Measurements from ENCODE around the gene PLCB1. TPM values are rescaled to one million over a fixed set of nuclear protein-coding genes. Genes with fewer than 3 reads are reported as not detected.
A peak's percentile ranks its signal among the peaks of the same experiment; 100 is the strongest.

Gene PLCB1
- total and polyA plus RNA-seq, 2 experiments from 2014 or later, result 8.0 to 17.6 TPM

- TF ChIP-seq CTCF (IDR thresholded peaks at IDR 0.05; ENCODE audit: low read depth, low read length), result no peak
- DNase-seq (ENCODE audit: low read depth in 1 of 2, low spot score in 1 of 2), result no peak
- H3K36me3 ChIP-seq, result no peaks in the 10 kb centered on the region
These were observed 188.9 kb downstream of the PLCB1 start for GRCh38 chr20:8321001-8321400.

DNA sequence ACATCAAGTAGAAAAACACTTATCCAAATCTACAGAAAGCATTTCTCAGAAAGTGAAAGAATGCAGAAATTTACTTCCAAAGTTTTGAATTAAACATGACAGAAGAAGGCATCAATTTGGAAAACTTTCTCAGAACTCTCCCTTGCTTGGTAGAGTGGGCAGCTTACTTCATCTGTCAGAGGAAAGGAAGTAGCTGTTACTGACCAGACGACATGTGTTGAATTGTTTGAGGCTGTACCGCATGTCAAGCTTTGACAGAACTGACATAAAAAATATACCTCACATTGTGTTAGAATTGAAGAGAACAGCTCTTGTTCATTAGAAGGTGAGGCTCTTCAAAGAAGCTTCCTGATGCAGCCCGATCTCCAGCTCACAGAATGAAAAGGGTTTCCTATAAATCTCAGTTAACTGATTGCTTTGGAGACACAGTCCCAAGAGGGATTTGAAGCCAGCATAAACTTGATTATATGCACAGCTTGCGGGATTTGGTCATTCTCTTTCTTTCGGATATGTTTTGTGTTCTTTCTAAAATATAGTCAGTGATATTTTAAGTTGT lies 190.7 kb downstream of the PLCB1 start:
- DNase-seq (ENCODE audit: low read depth in 1 of 2, low spot score in 1 of 2), result peak in 1 of 2 donors; percentile 9
- Histone ChIP-seq H3K27ac (no peak overlapping the region), H3K9me3 (ENCODE audit: low read depth) (no peaks in the 10 kb centered on the region), H3K36me3 (no peaks in the 10 kb centered on the region), H3K4me1 (ENCODE audit: low read depth) (peaks cover 12% of the 10 kb centered on the region), H3K4me3 (no peak overlapping the region), H3K27me3 (no peaks in the 10 kb centered on the region)
- no peak for TF ChIP-seq CTCF (IDR thresholded peaks at IDR 0.05; ENCODE audit: low read depth, low read length)

More at GRCh38 chr20:8321001-8321400, 188.9 kb downstream of the PLCB1 start:
- H3K27me3 ChIP-seq, result no peaks in the 10 kb centered on the region
- no peak overlapping the region for H3K27ac ChIP-seq
- no peaks in the 10 kb centered on the region for H3K9me3 ChIP-seq (ENCODE audit: low read depth)
- peaks cover 12% of the 10 kb centered on the region for H3K4me1 ChIP-seq (ENCODE audit: low read depth)
- H3K4me3 ChIP-seq, result no peak overlapping the region

DNA sequence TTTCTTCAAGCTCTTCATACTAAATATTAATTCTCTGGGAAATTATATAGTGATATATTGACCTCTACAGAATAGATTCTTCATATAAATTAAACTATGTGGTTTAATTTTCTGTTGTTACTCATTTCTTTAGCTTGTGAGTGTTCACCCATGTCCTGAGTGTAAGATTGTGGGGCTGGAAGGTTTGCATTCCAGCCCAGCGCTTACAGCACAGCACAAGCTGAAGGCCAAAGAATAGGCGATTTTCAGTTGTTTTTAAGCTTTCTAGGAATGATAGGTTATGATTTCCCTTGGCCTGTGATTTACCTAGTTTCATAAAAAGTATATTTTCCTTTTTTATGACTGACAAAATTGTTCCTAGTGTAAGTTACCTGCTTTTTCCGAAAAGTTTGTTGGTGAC lies 194.1 kb downstream of the PLCB1 start:
- no peak for TF ChIP-seq CTCF (IDR thresholded peaks at IDR 0.05; ENCODE audit: low read depth, low read length)
- DNase-seq (ENCODE audit: low read depth in 1 of 2, low spot score in 1 of 2), result no peak
- H3K9me3 ChIP-seq (ENCODE audit: low read depth), result no peaks in the 10 kb centered on the region
- H3K27ac ChIP-seq, result no peak overlapping the region
- no peak overlapping the region for H3K4me3 ChIP-seq
- peaks cover 12% of the 10 kb centered on the region for H3K4me1 ChIP-seq (ENCODE audit: low read depth)
- no peaks in the 10 kb centered on the region for H3K27me3 ChIP-seq
- no peaks in the 10 kb centered on the region for H3K36me3 ChIP-seq

DNA sequence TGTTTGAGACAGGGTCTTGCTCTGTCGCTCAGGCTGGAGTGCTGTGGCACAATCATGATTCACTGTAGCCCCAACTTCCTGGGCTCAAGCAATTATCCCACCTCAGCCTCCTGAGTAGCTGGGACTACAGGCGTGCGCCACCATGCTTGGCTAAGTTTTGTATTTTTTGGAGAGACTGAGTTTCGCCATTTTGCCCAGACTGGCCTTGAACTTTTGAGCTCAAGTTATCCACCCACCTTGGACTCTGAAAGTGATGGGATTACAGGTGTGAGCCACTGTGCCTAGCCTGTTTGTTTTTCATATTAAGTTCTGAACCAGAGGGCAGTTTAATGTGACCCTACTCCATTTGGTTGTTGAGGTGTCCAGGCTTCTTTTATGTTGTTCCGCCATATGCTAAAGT lies 194.8 kb downstream of the PLCB1 start:
- Histone ChIP-seq H3K9me3 (ENCODE audit: low read depth) (no peaks in the 10 kb centered on the region), H3K27ac (no peak overlapping the region), H3K27me3 (no peaks in the 10 kb centered on the region), H3K4me1 (ENCODE audit: low read depth) (peaks cover 12% of the 10 kb centered on the region), H3K36me3 (no peaks in the 10 kb centered on the region), H3K4me3 (no peak overlapping the region)
- TF ChIP-seq CTCF (IDR thresholded peaks at IDR 0.05; ENCODE audit: low read depth, low read length), result no peak
- no peak for DNase-seq (ENCODE audit: low read depth in 1 of 2, low spot score in 1 of 2)

DNA sequence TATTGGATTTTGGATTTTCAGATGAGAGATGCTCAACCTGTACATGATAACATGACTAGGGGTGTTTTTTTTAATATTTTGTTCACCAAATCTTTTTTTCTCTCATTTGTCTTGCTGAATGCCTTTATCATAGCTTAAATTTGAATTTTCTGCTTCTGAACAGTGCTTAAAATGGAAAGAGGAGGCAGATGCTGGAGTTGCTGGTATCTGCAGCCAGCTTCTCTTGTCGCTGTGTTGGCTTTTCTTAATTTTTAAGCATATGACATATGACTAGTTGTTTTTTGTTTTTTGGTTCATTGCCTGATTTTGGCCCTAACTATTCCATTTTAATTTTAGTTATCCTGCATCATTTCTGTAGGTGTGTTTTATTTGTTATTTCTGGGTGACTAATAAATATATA lies 196.1 kb downstream of the PLCB1 start:
- TF ChIP-seq CTCF (IDR thresholded peaks at IDR 0.05; ENCODE audit: low read depth, low read length), result no peak
- Histone ChIP-seq H3K9me3 (ENCODE audit: low read depth) (no peaks in the 10 kb centered on the region), H3K36me3 (no peaks in the 10 kb centered on the region), H3K27ac (no peak overlapping the region), H3K4me1 (ENCODE audit: low read depth) (peaks cover under 1% of the 10 kb centered on the region), H3K4me3 (no peak overlapping the region), H3K27me3 (no peaks in the 10 kb centered on the region)
- DNase-seq (ENCODE audit: low read depth in 1 of 2, low spot score in 1 of 2), result no peak
